Mucosa of stomach (tissue), 1 donor: Measurements from ENCODE around the gene LMF1.

Experiments used
- H3K27me3 ChIP-seq: one replicate; pipeline ENCODE4 v1.7.0; 2013; ENCODE audit warnings: mild to moderate bottlenecking, low read length; ENCODE audit not compliant: control insufficient read depth, insufficient read depth
- H3K36me3 ChIP-seq: one replicate; pipeline ENCODE4 v1.7.0; 2013; ENCODE audit warnings: low read length; ENCODE audit not compliant: control insufficient read depth, insufficient read depth
- H3K4me1 ChIP-seq: one replicate; pipeline ENCODE4 v1.7.0; 2013; ENCODE audit warnings: mild to moderate bottlenecking, low read length; ENCODE audit not compliant: control insufficient read depth, insufficient read depth
- H3K4me3 ChIP-seq: one replicate; pipeline ENCODE4 v1.7.0; 2013; ENCODE audit warnings: low read length
- H3K9ac ChIP-seq: one replicate; pipeline ENCODE4 v1.7.0; 2013; ENCODE audit warnings: mild to moderate bottlenecking, low read length, moderate library complexity
- H3K9me3 ChIP-seq: one replicate; pipeline ENCODE4 v1.7.0; 2013; ENCODE audit warnings: mild to moderate bottlenecking, low read length, moderate library complexity; ENCODE audit not compliant: control insufficient read depth
- donor health status: Pancreatic carcinoma.

LMF1 gene

DNA sequence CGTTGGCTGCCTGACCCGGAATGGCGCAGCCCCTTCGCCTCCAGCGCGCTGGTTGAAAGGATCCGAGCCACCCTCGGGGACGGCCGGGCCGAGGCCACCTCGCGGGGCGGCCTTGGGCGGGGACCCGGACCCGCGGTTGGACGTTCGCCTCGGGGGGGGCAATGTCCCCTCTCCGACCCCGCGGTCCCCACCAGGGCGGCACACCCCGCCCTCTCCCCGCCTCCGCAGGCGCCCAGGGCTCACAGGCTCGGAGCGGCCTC is 9.7 kb upstream of the LMF1 start:
- peaks cover 59% of the 10 kb centered on the region for H3K27me3 ChIP-seq
- no peaks in the 10 kb centered on the region for H3K36me3 ChIP-seq
- no peak overlapping the region for H3K9ac ChIP-seq
- peaks cover 8% of the 10 kb centered on the region for H3K4me1 ChIP-seq
- H3K4me3 ChIP-seq, result no peak overlapping the region
- H3K9me3 ChIP-seq, result no peaks in the 10 kb centered on the region

DNA sequence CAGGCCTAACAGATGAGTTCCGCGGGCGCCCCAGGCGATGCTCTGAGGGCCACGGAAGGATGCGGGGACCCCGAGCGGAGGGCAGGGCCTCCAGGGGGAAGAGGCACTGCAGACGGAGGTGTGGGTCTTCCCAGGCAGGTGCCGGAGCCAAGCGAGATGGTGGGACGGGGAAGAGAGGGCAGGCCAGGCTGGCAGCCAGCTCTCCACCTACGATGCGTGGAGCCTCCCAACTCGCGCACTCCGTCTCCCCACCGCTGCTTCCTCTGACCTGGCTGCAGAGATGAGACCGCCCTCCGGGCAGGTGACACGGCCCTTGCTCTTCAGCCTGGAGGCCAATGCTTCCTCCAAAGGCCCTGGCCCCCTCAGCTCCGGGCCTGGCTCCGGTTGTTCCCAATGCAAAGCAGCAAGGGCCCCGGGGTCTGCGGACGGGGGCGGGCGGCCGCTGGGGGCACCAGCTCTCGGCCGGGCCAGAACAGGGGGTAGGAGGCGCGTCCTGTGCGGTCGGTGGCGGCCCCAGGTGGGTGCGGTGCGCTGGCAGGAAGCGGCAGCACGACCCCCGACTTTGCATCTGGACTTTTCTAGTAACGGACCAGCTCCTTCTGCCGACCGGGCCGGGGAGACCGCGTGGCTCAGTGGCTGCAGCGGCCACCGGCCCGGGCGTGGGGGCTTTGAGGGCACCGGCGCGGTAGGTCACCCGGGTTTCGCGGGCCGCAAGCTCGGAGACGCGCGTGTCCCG is 9.2 kb upstream of the LMF1 start:
- Histone ChIP-seq H3K27me3 (peaks cover 63% of the 10 kb centered on the region), H3K4me1 (peaks cover 8% of the 10 kb centered on the region), H3K9ac (no peak overlapping the region), H3K9me3 (no peaks in the 10 kb centered on the region), H3K4me3 (no peak overlapping the region), H3K36me3 (no peaks in the 10 kb centered on the region)

DNA sequence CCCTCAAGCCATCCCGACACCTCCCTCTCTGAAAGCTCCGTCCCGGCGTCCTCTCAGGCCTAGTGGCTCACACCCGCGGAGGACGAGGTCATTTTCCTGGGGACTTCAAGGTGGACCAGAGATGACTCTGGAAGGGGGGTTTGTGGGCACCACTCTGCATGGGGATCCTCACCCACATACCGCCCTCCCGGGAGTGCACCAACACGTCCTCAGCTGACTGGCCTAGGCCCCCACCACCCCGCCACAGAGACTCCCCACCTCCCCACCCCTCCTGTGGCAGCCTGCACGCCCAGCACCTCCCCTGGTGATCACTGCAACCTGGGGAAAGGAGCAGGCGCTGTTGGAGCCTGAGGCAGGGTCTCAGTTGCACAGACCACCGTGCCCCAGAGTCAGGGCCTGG is 8.4 kb upstream of the LMF1 start:
- H3K9me3 ChIP-seq, result no peaks in the 10 kb centered on the region
- H3K27me3 ChIP-seq, result peaks cover 68% of the 10 kb centered on the region
- H3K4me1 ChIP-seq, result peaks cover 8% of the 10 kb centered on the region
- no peak overlapping the region for H3K4me3 ChIP-seq
- H3K36me3 ChIP-seq, result no peaks in the 10 kb centered on the region
- H3K9ac ChIP-seq, result no peak overlapping the region

DNA sequence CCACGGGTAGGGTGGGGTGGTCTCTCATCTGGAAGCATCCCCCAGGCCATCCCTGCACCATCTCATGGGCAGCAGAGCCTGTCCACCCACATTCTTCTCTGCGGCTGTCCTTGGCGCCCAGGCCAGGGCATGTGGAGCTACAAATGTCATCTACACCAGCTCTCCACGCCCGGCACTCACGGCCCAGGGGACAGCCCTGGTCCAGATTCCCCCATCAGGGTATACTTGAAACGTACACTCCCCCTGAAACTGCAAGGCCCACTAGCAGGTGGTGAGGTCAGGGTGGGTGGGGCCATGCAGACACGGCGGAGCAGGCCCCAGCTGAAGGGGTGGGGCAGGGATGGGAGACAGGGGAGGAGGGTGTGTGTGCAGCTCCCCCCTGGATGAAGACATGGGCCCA is 7.6 kb upstream of the LMF1 start:
- H3K36me3 ChIP-seq, result no peaks in the 10 kb centered on the region
- no peak overlapping the region for H3K9ac ChIP-seq
- peaks cover 8% of the 10 kb centered on the region for H3K4me1 ChIP-seq
- H3K4me3 ChIP-seq, result no peak overlapping the region
- peaks cover 68% of the 10 kb centered on the region for H3K27me3 ChIP-seq
- H3K9me3 ChIP-seq, result no peaks in the 10 kb centered on the region

DNA sequence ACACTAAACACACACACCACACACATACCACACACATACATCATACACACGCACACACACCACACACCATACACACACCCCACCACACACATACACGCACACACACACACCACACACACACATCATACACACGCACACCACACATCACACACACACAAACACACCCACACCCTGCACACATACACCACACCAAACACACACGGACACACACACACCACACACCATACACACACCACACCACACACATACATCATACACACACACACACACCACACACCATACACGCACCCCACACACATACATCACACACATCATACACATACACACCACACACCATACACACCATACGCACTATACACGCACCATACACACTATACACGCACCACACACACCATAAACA is 7.1 kb upstream of the LMF1 start:
- H3K27me3 ChIP-seq, result peaks cover 67% of the 10 kb centered on the region
- H3K9me3 ChIP-seq, result no peaks in the 10 kb centered on the region
- no peaks in the 10 kb centered on the region for H3K36me3 ChIP-seq
- peaks cover 8% of the 10 kb centered on the region for H3K4me1 ChIP-seq
- H3K9ac ChIP-seq, result no peak overlapping the region
- H3K4me3 ChIP-seq, result no peak overlapping the region

DNA sequence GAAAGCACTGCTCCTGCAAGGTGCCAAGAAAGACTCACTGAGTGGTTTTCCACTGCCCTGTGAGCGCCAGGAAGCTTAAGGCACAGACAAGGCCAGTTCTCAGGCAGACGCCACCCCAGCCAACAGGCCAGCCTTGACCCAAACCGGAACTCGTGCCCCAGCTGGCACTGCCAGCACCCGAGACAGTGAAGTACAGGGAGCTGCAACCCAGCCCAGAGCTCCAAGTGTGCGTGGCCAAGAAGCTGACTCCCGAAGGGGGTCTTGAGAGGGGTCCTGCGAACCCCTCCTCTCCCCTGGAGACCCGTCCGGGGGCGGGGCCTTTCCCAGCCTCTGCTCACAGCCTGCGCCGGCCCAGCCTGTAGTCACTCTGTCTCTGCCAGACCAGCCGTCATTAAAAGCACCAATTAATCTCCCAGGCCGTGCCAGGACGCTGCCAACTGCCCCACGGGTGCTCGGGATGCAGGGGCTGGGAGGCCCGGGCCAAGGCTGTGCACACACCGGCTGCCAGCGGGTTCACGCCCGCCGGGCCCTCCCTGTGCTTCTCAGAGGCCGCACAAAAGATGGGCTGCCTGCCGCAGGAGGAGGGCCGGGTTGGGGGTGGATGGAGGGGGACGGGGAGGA is 6.4 kb upstream of the LMF1 start:
- H3K4me1 ChIP-seq, result peaks cover 13% of the 10 kb centered on the region
- no peak overlapping the region for H3K9ac ChIP-seq
- H3K9me3 ChIP-seq, result no peaks in the 10 kb centered on the region
- H3K27me3 ChIP-seq, result peaks cover 67% of the 10 kb centered on the region
- H3K4me3 ChIP-seq, result no peak overlapping the region
- H3K36me3 ChIP-seq, result no peaks in the 10 kb centered on the region

DNA sequence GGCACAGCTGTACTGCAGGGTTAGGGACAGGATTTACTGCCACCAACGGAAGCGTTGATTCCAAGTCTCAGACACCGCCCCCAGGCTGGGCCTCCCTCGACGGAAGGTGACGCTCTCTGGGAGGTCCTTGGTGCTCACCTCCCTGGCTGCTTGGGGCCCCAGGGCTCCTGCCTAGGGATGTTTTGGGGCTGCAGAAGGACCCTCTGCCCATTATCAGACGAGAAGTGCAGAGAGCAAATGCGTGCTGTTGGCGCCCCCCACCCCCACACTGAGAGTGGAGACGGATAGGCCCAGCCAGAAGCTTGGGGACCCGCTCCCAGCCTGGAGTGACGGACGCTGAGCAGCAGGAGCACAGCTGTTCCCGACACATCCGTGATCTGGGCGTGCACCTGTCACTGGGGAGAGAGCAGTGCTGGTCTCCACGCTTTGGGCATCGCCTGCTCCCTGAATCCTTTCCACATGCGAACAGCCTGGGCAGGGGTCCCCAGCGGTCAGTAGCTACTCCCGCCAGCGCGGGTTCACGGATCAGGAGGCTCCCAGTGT is 5.7 kb upstream of the LMF1 start:
- Histone ChIP-seq H3K9me3 (peaks cover 3% of the 10 kb centered on the region), H3K36me3 (no peaks in the 10 kb centered on the region), H3K4me3 (no peak overlapping the region), H3K4me1 (peaks cover 19% of the 10 kb centered on the region), H3K9ac (no peak overlapping the region), H3K27me3 (peaks cover 68% of the 10 kb centered on the region)

DNA sequence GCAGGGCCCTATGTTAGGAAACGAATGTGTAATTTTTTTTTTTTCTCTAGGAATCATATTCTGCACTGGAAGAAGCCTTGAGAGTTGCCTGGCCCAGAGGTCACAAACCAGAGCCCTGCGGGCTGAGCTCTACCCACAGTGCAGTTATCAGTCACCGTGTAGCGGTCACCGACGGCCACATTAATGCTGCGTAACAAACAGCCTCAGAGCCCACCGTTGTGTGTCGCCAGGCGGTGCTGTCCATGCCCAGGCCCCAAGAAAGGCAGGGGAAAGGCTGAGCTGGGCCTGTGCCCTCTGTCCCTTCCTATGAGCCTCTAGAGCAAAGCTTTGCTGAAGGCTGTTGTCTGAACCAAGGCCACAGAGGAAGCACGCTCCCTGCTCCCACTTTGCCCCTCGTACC is 4.5 kb upstream of the LMF1 start:
- Histone ChIP-seq H3K4me3 (no peak overlapping the region), H3K36me3 (no peaks in the 10 kb centered on the region), H3K27me3 (peaks cover 59% of the 10 kb centered on the region), H3K4me1 (peaks cover 24% of the 10 kb centered on the region), H3K9ac (no peak overlapping the region), H3K9me3 (peaks cover 3% of the 10 kb centered on the region)

DNA sequence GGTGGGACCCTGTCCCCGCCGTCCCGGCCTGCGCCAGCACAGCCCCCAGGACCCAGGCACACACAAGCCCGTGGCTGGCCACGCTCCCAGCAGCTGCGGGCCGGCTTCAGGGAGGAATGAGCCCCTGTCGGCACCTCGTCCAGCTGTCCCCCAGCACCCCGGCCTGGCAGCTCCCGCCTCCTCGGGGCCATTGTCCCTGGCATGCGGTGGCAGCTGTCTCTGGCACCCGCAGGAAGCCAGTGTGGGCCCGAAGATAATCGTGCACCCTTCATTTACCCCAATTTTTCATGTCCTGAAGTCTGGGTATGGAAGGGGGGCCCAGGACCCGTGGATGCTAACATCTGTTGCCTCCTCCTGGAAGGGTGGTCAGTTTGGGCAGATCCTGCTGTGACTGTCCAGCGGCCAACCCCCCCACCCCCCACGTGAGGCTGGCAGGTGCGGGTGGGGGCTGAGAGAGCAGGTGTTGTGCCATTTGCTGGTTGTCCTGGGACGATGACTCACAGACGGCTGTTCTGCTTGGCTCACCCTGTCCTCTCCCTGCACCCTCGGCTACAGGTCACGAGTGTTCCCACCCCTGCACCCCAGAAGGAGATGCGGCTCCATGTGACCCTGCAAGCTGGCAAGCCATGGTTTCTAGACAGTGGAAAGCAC is 4.0 kb upstream of the LMF1 start:
- H3K9me3 ChIP-seq, result peaks cover 3% of the 10 kb centered on the region
- H3K4me1 ChIP-seq, result peaks cover 29% of the 10 kb centered on the region
- no peak overlapping the region for H3K9ac ChIP-seq
- peaks cover 53% of the 10 kb centered on the region for H3K27me3 ChIP-seq
- H3K4me3 ChIP-seq, result no peak overlapping the region
- no peaks in the 10 kb centered on the region for H3K36me3 ChIP-seq

DNA sequence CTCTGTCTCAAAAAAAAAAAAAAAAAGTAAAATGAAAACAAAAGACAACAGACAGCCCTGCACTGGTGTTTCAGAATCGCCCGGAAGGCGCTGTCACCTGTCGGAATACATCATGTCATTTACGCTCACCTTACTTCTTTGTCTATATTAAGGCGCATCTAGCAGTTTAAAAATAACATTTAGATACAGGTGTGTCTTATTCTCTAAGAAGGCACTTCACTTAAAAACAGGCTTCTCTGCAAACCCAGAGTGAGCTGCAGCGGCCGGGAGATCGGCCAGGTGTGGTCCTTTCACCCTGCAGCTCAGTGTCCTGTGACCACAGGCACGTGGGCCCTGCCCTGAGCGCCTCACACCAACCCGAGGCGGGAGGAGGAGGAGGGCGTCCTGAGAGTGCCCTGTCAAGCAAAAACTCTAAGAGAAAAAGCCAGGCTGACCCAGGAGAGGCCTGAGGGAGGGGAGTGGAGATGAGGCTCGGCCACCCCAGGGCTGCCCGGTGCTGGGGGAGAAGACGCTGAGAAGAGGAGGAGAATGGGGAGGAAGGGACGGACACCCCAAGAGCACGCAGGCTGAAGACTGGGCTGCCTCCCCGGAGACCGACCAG is 3.3 kb upstream of the LMF1 start:
- no peak overlapping the region for H3K4me3 ChIP-seq
- no peak overlapping the region for H3K9ac ChIP-seq
- H3K36me3 ChIP-seq, result no peaks in the 10 kb centered on the region
- peaks cover 3% of the 10 kb centered on the region for H3K9me3 ChIP-seq
- H3K27me3 ChIP-seq, result peaks cover 47% of the 10 kb centered on the region
- peaks cover 32% of the 10 kb centered on the region for H3K4me1 ChIP-seq

DNA sequence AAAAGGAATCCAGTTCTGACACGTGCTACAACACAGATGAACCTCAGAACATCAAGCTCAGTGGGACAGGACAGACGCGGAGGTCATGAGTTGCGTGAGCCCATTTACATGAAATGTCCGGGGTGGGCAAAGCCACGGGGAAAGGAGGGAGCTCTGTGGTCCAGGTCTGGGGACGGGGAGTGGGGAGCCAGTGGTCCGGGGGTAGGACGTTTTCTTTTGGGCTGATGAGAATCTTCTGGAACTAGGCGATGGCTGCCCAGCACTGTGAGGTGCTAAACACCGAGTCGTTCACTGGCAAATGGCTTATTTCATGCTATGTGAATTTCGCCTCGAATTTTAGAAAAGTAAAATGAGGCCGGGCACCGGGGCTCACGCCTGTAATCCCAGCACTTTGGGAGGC is 2.6 kb upstream of the LMF1 start:
- H3K27me3 ChIP-seq, result peaks cover 40% of the 10 kb centered on the region
- H3K4me1 ChIP-seq, result peaks cover 32% of the 10 kb centered on the region
- H3K36me3 ChIP-seq, result no peaks in the 10 kb centered on the region
- no peak overlapping the region for H3K4me3 ChIP-seq
- no peak overlapping the region for H3K9ac ChIP-seq
- H3K9me3 ChIP-seq, result peaks cover 3% of the 10 kb centered on the region
